GM21360 (cell line): ENCODE data around the gene ZIC2.

Source experiments
- ATAC-seq: cut with Tn5 transposase; IDR thresholded peaks from one replicate; pipeline ENCODE4 v1.9.1; 2021; ENCODE audit warnings: mild to moderate bottlenecking, moderate library complexity; ENCODE audit not compliant: unreplicated experiment

Gene ZIC2

GRCh38 chr13:99959127-99959539, 22.5 kb upstream of the ZIC2 start:
- ATAC-seq, result no peak

- no peak for ATAC-seq
Measured at GRCh38 chr13:99959540-99960230, 21.9 kb upstream of the ZIC2 start.

- no peak for ATAC-seq
Measured at GRCh38 chr13:99960663-99961311, 20.8 kb upstream of the ZIC2 start.

- no peak for ATAC-seq
Measured at GRCh38 chr13:99961636-99962035, 19.9 kb upstream of the ZIC2 start.

GRCh38 chr13:99962242-99962641, 19.3 kb upstream of the ZIC2 start:
- ATAC-seq, result no peak

GRCh38 chr13:99963816-99964339, 17.7 kb upstream of the ZIC2 start:
- no peak for ATAC-seq

GRCh38 chr13:99965329-99966000, 16.1 kb upstream of the ZIC2 start:
- no peak for ATAC-seq

GRCh38 chr13:99966064-99966805, 15.3 kb upstream of the ZIC2 start:
- ATAC-seq, result no peak

GRCh38 chr13:99967498-99967868, 14.1 kb upstream of the ZIC2 start:
- no peak for ATAC-seq

GRCh38 chr13:99967869-99968520, 13.6 kb upstream of the ZIC2 start:
- no peak for ATAC-seq

GRCh38 chr13:99968521-99969452, 12.8 kb upstream of the ZIC2 start:
- ATAC-seq, result no peak

- ATAC-seq, result no peak
Measured at GRCh38 chr13:99969453-99969918, 12.1 kb upstream of the ZIC2 start.

GRCh38 chr13:99969919-99970650, 11.5 kb upstream of the ZIC2 start:
- no peak for ATAC-seq

GRCh38 chr13:99970651-99971575, 10.7 kb upstream of the ZIC2 start:
- ATAC-seq, result no peak

GRCh38 chr13:99971576-99972189, 9.9 kb upstream of the ZIC2 start, which contains the start of gene ZIC5:
Gene ZIC5, minus strand, starts transcription at chr13:99971767. Its CDS starts 164 bp downstream, at chr13:99971603.
- ATAC-seq, result no peak

- no peak for ATAC-seq
Measured at GRCh38 chr13:99972190-99972731, 9.3 kb upstream of the ZIC2 start.
